T-helper 9 cell (primary cell): Measurements from ENCODE around the gene TMEM233.

Experiments
- DNase-seq: peaks from one replicate; pipeline ENCODE4 v3.0.0-alpha.2; 2020
- total RNA-seq, 2 donors: gene quantifications; one replicate each; lab custom pipeline; 2026; lab: John Stamatoyannopoulos, UW

The TMEM233 gene
- 0 reads per million in 2 donors for total RNA-seq

DNA sequence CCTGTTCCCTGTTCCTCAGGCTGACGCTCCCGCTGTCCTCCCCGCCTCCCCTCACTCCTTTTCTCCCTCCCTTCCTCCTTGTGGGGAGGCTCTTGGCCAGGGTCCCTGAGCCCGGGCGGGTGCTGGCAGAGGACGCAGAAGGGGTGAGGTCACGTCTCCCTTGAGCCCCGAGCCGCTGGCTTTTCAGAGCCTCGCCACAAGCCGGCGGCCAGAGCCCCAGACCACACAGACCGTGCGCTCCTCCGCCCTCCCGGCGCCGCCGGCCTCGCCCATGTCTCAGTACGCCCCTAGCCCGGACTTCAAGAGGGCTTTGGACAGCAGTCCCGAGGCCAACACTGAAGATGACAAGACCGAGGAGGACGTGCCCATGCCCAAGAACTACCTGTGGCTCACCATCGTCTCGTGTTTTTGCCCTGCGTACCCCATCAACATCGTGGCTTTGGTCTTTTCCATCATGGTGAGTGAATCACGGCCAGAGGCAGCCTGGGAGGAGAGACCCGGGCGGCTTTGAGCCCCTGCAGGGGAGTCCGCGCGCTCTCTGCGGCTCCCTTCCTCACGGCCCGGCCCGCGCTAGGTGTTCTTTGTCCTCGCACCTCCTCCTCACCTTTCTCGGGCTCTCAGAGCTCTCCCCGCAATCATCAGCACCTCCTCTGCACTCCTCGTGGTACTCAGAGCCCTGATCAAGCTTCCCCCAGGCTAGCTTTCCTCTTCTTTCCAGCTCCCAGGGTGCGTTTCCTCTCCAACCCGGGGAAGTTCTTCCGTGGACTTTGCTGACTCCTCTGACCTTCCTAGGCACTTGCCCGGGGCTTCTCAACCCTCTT, at the start of gene TMEM233:
TSS of gene TMEM233 (plus strand) at position 197 of the 821 bp plus-strand sequence. CDS start at position 272, 75 bp downstream.
- DNase-seq, result no peak

DNA sequence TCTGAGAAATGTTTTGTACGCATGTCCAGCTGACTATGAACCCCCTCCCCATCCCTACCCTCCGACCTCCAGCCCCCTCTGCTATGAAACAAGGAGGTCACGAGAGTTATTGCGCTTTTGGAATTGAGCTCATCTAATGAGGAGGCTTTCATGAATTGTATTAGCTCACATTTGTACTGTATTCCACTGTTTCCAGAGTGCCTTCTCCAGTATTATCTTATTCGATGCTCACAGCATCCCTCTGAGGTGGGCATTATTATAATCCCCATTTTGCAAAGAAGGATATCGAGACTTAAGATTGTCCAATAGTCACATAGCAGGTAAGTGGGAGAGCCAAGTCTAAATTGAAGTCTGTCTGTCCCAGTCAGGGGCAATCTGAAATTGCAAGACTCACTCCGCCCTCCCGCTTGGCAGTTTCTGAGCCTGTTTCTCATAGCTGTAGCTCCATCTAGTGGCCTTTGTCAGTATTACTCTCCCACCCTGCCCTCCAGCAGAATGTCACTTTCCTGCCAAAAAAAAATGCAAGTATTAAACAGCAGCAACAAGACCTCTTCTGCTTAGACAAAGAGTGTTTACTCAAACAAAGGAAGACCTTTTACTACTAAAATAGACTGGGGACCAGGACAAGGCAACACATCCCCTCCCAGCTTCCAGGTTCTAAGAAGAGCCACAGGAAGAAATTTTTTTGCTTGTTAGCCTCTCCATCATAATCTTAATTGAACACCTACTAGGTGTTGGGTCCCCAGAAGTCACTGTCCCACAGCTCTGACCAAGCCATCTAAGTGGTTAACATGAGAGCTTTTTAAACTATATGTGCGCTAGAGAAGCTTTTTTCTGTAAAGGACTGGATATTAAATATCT, 48.6 kb upstream of the TMEM233 start:
- peak; percentile 31 for DNase-seq

DNA sequence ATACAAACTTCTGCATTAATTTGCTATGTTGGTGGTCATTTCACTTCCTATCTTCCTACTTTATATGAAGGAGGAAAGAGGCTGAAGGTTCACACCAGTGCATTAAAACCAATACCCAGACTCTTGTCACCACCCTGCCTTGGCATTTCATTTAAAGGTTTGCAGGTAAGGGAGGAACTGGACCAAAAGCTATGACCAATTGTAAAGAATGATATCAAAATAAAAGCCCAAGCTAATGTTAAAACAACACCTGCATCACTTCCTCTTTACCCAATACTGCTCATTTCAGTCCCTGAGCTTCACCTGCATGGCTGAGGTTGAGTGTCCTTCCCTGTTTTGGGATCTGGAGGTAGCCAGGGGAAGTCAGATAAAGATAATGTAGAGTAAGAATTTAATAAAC, 47.2 kb upstream of the TMEM233 start:
- no peak for DNase-seq

DNA sequence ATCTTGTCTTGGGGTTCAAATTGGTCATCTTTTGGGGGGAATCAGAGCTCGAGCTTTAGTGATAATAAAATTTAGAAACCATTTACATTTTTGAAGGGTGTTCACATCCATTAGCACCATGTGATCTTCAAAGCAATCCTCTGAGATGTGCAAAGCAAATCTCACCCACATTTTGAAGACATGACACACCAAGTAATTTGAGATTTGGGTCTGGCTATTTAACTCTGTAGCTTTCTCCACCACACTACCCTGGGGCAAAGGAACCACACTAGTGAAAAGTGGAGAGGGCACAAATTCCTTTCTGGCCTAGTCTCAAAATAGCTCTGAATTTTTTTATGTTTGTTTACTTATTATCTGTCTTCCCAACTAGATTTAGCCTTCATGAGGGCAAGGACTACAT, 46.6 kb upstream of the TMEM233 start:
- DNase-seq, result no peak

DNA sequence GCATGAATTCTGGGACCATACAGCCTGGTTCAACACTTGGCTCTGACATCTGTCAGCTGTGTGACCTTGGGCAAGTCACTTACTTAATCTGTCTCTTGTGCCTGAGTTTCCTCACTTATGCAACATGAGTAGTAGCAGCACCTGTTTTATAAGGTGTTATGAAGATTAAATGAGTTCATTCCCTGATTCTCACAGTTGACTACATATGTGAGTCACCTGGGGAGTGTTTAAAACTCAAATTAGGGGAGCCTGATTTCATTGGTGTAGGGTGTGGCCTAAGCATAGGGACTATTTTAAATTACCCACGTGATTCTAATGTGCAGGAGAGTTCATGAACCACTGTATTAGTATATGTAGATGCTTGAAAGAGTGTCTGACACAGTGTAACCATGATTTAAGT, 36.7 kb upstream of the TMEM233 start:
- DNase-seq, result no peak

DNA sequence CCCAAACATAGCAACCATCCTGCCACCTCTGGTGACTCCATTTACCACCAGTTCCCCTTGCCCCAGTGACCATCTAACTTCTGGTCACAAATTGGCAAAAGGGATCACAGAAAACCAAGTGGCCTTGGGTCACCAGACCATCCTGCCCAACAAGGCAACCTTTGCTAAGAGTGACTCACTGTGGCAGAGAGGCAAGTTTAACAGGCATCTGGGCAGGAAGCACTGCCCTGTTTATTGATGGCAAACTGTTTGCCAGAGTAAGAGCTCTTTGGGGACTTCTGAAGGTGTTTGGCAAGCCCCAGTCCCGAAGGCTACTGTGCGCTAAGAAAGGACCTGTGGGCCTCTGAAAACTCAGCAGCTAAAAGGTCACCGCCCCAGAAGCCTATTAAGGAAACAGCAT, 28.2 kb upstream of the TMEM233 start:
- no peak for DNase-seq

DNA sequence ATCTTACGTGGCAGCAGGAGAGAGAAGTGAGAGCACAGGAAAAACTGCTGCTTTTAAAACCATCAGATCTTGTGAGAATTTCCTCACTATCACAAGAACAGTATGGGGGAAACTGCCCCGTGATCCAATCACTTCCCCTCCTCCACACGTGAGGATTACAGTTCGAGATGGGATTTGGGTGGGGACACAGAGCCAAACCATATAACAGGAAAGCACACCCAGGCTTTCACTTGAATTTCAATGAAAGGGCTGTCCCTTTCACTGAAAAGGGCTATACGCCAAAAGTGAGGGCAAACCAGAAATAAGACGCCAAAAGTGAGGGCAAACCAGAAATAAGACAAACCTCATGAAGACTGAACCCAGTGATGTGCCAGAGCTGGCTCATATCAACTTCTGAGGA, 22.8 kb upstream of the TMEM233 start:
- DNase-seq, result no peak

DNA sequence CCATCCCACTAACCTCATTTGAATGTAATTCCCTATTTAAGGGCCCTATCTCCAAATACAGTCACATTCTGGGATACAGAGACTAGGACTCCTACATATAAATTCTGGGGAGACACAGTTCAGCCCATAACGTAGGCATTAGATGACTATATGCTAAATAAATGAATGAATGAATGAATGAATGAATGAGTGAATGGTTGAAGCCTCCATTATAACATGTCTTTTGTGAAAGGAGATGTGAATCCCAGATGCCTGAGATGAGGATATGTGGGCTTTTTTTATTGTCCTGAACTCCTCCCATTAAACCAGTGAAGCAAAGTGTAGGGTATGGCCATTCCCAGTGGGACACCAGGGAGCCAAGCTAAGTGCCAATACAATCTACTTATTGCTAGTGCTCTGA, 20.5 kb upstream of the TMEM233 start:
- no peak for DNase-seq

DNA sequence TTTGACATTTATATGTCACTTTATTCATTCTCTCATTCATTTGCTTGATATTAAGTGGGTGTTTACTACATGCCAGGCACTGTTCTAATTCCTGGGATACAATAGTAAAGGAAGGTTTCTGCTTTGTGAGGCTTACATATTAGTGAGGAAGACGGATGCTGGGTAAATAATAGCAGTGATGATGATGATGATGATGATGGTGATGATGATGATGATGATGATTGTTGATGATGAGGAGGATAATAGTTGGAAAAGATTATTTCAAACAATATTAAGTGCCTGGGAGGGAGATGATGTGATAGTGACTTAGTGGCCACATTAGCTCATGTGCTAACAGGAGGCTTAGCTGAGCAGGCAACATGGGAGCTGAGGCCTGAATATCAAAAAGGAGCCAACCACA, 19.3 kb upstream of the TMEM233 start:
- no peak for DNase-seq

DNA sequence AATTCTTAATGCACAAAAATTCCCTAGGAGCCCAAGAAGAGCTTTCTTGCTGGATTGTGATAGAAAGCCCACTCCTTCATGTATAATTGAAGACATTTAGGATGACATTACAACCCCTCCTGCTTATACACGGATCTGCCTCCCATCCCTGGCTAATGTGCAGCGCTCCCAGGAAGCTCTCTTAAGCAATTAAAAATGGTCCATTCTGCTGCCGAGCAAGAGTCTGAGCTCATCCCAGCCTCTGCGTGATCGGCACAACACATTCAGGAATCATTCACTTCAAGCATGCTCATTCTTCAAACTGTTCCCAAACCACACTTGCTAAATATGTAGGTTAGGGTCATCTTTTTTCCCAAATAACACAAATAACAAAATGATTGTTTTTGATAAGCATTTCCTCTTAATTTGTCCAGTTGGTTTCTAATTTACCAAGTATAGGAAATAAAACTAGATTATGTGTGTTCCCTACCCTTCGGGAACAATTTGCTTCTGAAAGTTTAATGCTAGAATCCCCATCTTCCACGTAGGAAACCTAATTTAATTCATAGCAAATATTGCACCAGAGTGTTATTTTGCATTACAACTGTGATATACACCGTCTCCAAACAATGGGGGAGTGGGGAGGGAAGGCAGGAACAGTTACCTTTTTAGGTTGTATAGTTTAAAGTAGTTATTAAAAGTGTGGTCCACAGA, 17.3 kb upstream of the TMEM233 start:
- DNase-seq, result no peak

DNA sequence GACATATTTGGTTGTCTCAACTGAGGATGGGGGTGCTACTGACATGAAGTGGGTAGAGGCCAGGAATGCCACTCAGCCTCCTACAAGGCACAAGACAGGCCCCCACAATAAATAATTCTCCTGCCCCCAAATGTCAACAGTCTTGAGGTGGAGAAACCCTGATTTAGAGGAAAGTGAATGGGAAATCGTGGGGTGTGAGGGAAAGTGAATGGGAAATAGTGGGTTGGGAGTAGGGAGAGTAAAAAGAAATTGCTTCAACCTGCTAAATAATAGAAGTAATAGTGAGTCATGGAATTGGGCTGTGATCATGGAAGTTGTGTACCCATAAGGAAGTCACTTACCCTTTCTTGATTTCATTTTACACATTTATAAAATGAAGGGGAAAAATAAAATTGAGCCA, 16.7 kb upstream of the TMEM233 start:
- no peak for DNase-seq

DNA sequence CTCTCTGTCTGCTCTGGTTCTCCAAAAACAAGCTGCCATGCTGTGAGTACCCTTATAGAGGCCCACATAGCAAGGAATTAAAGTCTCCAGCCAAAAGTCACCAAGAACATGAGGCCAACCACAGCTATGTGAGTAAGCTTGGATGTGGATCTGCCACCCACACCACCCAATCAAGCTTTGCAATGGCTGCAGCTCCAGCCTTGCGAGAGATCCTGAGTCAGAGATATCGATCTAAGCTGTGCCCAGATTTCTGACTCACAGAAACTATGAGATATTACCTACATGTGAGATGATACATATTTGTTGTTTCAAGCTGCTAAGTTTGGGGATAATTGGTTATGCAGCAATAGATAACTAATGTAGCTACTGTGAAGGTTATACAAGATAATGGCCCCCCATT, 15.5 kb upstream of the TMEM233 start:
- DNase-seq, result no peak

DNA sequence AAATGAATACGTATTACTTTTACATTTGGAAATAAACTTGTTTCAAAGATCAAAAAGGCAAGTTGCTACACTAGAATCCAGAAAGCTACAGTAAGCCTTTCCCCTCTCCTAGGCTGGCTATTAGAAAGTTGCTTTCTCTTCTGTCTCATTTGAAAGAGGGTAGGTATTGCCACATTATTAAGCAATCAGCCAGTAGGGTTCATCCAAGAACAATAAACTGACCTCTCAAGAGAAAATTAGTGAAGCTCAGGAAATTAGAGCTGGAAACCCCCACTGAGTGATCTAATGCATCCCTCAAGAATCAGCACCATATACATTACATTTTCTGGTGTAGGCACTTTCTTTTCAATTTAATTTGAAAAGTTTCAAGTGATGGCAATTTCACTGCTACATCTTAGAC, 4.5 kb upstream of the TMEM233 start:
- DNase-seq, result no peak

DNA sequence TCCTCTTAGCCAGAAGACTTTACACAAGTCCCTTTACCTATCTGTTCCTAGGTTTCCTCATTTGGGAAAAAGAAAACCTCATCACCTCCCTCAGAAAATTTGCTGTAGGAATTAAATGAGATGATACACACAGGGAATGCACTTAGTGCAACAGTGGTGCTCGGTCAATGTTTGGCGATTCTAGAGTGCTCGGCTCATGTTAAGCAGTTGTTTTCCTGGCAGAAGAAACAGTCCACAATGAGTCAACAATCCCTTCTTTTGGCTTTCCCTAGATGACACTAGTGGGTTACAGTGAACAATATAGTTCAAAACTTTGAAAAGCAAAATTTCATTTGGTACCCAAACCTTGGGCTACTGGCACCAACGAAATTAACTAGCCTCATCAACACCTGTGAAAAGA, 3.9 kb upstream of the TMEM233 start:
- no peak for DNase-seq

DNA sequence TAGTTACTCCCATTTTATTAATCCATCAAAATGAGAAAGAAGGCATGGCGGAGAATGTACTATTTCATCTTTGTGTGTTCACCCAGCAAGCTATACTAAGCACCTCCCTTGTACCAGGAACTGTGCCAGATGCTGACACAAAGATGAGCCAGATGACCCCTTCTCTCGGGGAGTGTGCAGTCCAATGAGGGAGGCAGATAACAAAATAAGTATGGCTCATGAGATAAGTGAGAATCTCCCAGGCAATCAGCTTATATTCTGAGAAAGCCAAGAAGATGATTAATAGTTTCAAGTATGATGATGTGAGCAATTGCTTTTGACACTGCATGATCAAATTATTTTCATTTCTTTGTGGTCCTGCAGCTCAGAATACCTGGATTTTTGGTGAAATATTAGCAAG, 1.3 kb upstream of the TMEM233 start:
- no peak for DNase-seq

DNA sequence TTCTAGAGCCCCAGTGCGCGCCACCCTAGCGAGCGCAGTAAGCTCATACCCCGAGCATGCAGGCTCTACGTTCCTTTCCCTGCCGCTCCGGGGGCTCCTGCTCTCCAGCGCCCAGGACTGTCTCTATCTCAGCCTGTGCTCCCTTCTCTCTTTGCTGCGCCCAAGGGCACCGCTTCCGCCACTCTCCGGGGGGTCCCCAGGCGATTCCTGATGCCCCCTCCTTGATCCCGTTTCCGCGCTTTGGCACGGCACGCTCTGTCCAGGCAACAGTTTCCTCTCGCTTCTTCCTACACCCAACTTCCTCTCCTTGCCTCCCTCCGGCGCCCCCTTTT, 791 bp downstream of the TMEM233 start:
- no peak for DNase-seq

DNA sequence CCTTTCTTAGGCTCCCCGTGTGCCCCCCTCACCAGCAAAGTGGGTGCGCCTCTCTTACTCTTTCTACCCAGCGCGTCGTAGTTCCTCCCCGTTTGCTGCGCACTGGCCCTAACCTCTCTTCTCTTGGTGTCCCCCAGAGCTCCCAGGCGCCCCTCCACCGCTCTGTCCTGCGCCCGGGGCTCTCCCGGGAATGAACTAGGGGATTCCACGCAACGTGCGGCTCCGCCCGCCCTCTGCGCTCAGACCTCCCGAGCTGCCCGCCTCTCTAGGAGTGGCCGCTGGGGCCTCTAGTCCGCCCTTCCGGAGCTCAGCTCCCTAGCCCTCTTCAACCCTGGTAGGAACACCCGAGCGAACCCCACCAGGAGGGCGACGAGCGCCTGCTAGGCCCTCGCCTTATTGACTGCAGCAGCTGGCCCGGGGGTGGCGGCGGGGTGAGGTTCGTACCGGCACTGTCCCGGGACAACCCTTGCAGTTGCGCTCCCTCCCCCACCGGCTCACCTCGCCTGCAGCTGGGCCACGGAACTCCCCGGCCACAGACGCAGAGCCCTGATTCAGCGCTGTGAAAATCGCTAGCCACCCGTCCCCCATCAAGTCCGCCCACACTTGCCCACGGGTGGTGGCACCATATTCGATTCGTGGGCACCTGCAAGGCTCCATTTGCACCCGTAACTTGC, 1.3 kb downstream of the TMEM233 start:
- DNase-seq, result no peak

DNA sequence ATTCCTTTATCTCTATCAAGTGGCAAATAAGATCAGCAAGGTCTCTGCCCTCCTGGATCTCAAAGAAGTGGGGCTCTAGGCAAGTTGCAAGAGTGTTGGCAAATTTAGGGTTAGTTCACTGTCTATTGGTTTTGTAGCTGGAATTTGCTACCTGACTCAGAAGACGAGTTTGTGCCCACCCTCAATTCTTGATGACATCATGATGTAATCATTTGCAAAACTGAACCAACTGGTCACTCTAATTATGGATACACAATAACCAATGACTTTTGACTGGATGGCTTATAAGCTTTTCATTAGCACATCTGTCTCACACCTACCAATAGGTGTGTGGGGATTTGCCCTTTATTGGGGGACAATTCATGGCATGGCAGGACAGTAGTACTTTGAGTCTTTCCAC, 4.6 kb downstream of the TMEM233 start:
- DNase-seq, result no peak

DNA sequence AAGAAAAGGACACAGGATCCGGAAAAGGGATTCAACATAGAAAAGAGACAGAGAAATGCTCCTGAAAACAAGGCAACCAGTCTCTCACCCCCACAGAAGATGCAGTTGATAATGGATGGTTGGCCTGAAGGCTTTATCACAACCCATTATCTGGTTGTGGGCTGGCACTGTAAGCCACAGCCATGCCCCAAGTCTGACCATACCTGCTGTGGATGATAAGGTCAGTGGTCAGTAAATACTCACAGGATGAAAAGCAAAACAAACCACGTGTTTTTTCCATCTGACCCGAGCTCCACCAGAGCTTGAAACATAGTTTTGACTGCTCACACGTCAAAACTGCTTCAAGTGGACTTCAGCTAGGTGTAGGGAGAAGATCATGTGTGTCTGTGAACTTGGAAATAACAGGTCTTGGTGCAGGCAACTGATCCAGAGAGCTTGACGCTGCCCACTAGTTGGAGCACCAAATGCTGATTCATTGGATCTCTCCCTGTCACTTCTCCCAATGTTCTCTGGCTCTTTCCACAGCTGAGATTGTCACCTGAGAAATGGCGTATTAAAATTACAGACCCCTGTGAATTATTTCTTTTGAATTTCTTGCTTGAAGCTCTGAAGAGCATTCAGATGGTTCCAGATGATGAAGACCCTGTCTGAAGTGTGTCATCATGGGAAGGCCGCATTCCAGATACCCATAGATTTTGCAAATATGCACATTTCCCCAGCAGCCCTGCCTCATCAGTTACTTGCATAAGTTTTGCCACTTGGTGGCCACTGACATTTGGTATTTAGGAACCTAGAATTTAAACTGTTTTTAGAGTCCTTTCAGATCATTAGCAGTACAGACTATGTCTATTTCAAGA, 8.5 kb downstream of the TMEM233 start:
- no peak for DNase-seq

DNA sequence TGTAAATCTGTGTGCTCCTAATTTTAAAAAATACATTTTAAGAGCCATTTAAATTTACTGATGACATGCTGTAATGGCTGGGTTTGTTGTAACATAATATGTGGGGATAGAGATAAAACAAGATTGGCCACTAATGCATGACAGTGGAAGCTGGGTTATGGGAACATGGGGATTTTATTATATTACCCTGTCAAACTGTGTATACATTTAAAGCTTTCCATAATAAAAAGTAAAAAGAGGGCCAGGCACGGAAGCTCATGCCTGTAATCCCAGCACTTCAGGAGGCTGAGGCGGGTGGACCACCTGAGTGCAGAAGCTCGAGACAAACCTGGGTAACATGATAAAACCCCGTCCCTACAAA, 9.1 kb downstream of the TMEM233 start:
- DNase-seq, result no peak

DNA sequence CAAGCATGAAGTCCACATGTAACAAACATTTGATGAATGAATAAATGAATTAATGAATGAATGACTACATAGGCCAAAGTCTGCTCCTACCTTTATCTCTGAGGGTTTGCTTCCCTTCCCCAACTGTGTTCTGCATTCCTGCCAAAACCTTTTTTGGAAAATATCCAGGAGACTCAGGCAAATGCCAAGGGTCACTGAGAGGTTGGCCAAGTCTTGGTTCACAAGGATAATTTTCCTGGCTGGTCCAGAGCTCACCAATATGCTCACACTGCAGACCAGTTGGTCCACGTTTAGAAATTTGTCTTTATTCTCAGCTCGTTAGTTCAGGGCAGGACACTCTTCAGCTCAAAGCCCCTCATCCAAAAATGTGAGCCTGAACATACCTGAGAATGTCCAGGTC, 10.2 kb downstream of the TMEM233 start:
- DNase-seq, result no peak

DNA sequence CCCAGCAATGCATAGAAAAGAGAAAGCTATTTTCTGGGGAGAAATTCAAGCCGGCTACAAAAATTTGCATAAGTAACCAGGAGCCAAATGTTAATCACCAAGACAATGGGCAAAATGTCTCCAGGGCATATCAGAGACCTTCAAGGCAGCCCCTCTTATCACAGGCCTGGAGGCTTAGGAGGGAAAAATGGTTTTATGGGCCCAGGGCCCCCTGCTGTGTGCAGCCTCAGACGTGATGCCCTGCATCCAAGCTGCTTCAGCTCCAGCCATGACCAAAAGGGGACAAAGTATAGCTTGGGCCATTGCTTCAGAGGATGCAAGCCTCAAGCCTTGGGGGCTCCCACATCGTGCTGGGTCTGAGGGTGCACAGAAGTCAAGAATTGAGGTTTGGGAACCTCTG, 15.8 kb downstream of the TMEM233 start:
- no peak for DNase-seq
